Astrocyte (in vitro differentiated cells and primary cell): Measurements from ENCODE around the gene TEF. TPM values are rescaled to one million over a fixed set of nuclear protein-coding genes. Genes with fewer than 3 reads are reported as not detected.

ENCODE experiments used
- DNase-seq: peaks from one replicate; pipeline ENCODE4 v3.0.0-alpha.2; 2010; ENCODE audit warnings: low read depth
- FAIRE-seq: peaks from 2 replicates; lab custom pipeline; 2011; peaks lifted over from hg19 to GRCh38; lab: Jason Lieb, UNC
- H2AFZ ChIP-seq: 2 replicates; pipeline ENCODE4 v1.6.0; 2012; ENCODE audit warnings: low read depth, low read length, inconsistent platforms
- H3K27ac ChIP-seq: 2 replicates; pipeline ENCODE4 v1.5.1; 2011; ENCODE audit warnings: low read depth, low read length, inconsistent platforms
- H3K27me3 ChIP-seq: 2 replicates; pipeline ENCODE4 v1.6.0; 2011; ENCODE audit warnings: low read length, inconsistent platforms; ENCODE audit not compliant: insufficient read depth
- H3K36me3 ChIP-seq: 2 replicates; pipeline ENCODE4 v1.5.1; 2011; ENCODE audit warnings: low read length, inconsistent platforms; ENCODE audit not compliant: insufficient read depth
- H3K4me1 ChIP-seq: 2 replicates; pipeline ENCODE4 v1.5.1; 2011; ENCODE audit warnings: low read length, inconsistent platforms; ENCODE audit not compliant: insufficient read depth
- H3K4me2 ChIP-seq: 2 replicates; pipeline ENCODE4 v1.6.0; 2012; ENCODE audit warnings: low read length, inconsistent platforms
- H3K4me3 ChIP-seq: 2 replicates; pipeline ENCODE4 v1.5.1; 2011; ENCODE audit warnings: low read depth, mild to moderate bottlenecking, low read length, inconsistent platforms; ENCODE audit not compliant: insufficient read depth
- H3K79me2 ChIP-seq: 2 replicates; pipeline ENCODE4 v1.6.0; 2012; ENCODE audit warnings: mild to moderate bottlenecking, low read length, inconsistent platforms; ENCODE audit not compliant: insufficient read depth
- H3K9ac ChIP-seq: 2 replicates; pipeline ENCODE4 v1.6.0; 2012; ENCODE audit warnings: mild to moderate bottlenecking, low read length, inconsistent platforms
- H3K9me3 ChIP-seq: 2 replicates; pipeline ENCODE4 v1.5.1; 2012; ENCODE audit warnings: low read depth, mild to moderate bottlenecking, low read length, inconsistent platforms; ENCODE audit not compliant: insufficient read depth
- H4K20me1 ChIP-seq: 2 replicates; pipeline ENCODE4 v1.6.0; 2012; ENCODE audit warnings: low read length, inconsistent platforms; ENCODE audit not compliant: insufficient read depth
- H3K27ac Mint-ChIP-seq: one replicate; pipeline ENCODE4 v1.8.0; 2021; ENCODE audit warnings: mild to moderate bottlenecking, mixed read lengths; ENCODE audit not compliant: unreplicated experiment
- H3K27me3 Mint-ChIP-seq: one replicate; pipeline ENCODE4 v1.8.0; 2021; ENCODE audit warnings: low read depth, mixed read lengths; ENCODE audit not compliant: unreplicated experiment
- H3K36me3 Mint-ChIP-seq: one replicate; pipeline ENCODE4 v1.8.0; 2021; ENCODE audit warnings: low read depth, mixed read lengths; ENCODE audit not compliant: unreplicated experiment
- H3K4me1 Mint-ChIP-seq: one replicate; pipeline ENCODE4 v1.8.0; 2021; ENCODE audit warnings: low read depth, mixed read lengths; ENCODE audit not compliant: unreplicated experiment
- H3K4me3 Mint-ChIP-seq: one replicate; pipeline ENCODE4 v1.8.0; 2021; ENCODE audit warnings: mild to moderate bottlenecking, moderate library complexity, mixed read lengths; ENCODE audit not compliant: unreplicated experiment
- H3K9me3 Mint-ChIP-seq: one replicate; pipeline ENCODE4 v1.8.0; 2021; ENCODE audit warnings: mild to moderate bottlenecking, mixed read lengths; ENCODE audit not compliant: unreplicated experiment
- CTCF ChIP-seq: IDR thresholded peaks from 2 replicates; pipeline ENCODE4 v1.5.1; 2011; ENCODE audit warnings: low read depth, mild to moderate bottlenecking, inconsistent platforms, low read length, moderate library complexity; ENCODE audit not compliant: insufficient read depth
- EZH2 ChIP-seq: IDR thresholded peaks from 2 replicates; pipeline ENCODE4 v1.6.1; 2012; ENCODE audit warnings: mild to moderate bottlenecking, low read length, inconsistent platforms; ENCODE audit not compliant: insufficient read depth
- total RNA-seq: library from RNA; stranded (reverse); gene quantifications from 2 replicates; pipeline ENCODE4 v1.2.1, GENCODE V29; 2021

Gene TEF
- total RNA-seq, 1 donor from 2014 or later = 6.3 TPM

GRCh38 chr22:41333806-41334205, 47.9 kb upstream of the TEF start:
- no peak overlapping the region for H3K27ac Mint-ChIP-seq
- FAIRE-seq (no peak), DNase-seq (no peak)
- peaks cover 17% of the 10 kb centered on the region for H3K36me3 ChIP-seq
- H3K36me3 Mint-ChIP-seq = peaks cover 17% of the 10 kb centered on the region
- no peaks in the 10 kb centered on the region for H3K9me3 Mint-ChIP-seq
- H3K27me3 Mint-ChIP-seq = no peaks in the 10 kb centered on the region
- H4K20me1 ChIP-seq = peaks cover 4% of the 10 kb centered on the region
- H2AFZ ChIP-seq = no peak overlapping the region
- no peak overlapping the region for H3K4me2 ChIP-seq
- H3K4me1 Mint-ChIP-seq = no peaks in the 10 kb centered on the region
- H3K4me3 ChIP-seq = no peak overlapping the region
- H3K4me3 Mint-ChIP-seq = no peak overlapping the region
- H3K27me3 ChIP-seq = no peaks in the 10 kb centered on the region
- no peaks in the 10 kb centered on the region for H3K79me2 ChIP-seq
- no peak overlapping the region for H3K27ac ChIP-seq
- no peaks in the 10 kb centered on the region for H3K9me3 ChIP-seq
- no peak for TF ChIP-seq CTCF
- TF ChIP-seq EZH2 = no peak
- no peaks in the 10 kb centered on the region for H3K4me1 ChIP-seq
- H3K9ac ChIP-seq = no peak overlapping the region

- Mint-ChIP-seq H3K27ac (no peak overlapping the region), H3K36me3 (peaks cover 17% of the 10 kb centered on the region), H3K4me1 (no peaks in the 10 kb centered on the region), H3K27me3 (no peaks in the 10 kb centered on the region), H3K4me3 (no peak overlapping the region), H3K9me3 (no peaks in the 10 kb centered on the region)
- peaks cover 4% of the 10 kb centered on the region for H4K20me1 ChIP-seq
- no peak overlapping the region for H2AFZ ChIP-seq
- no peak overlapping the region for H3K27ac ChIP-seq
- no peak for DNase-seq
- H3K4me2 ChIP-seq = no peak overlapping the region
- H3K36me3 ChIP-seq = peaks cover 17% of the 10 kb centered on the region
- no peak overlapping the region for H3K9ac ChIP-seq
- H3K4me3 ChIP-seq = no peak overlapping the region
- no peak for FAIRE-seq
- no peaks in the 10 kb centered on the region for H3K9me3 ChIP-seq
- no peaks in the 10 kb centered on the region for H3K79me2 ChIP-seq
- no peaks in the 10 kb centered on the region for H3K27me3 ChIP-seq
- TF ChIP-seq CTCF (no peak), EZH2 (no peak)
- no peaks in the 10 kb centered on the region for H3K4me1 ChIP-seq
These were observed 47.5 kb upstream of the TEF start for GRCh38 chr22:41334215-41334614.

GRCh38 chr22:41334951-41335635, 46.6 kb upstream of the TEF start:
- Histone ChIP-seq H3K79me2 (no peaks in the 10 kb centered on the region), H2AFZ (no peak overlapping the region), H3K4me3 (no peak overlapping the region), H3K36me3 (peaks cover 15% of the 10 kb centered on the region), H3K27me3 (no peaks in the 10 kb centered on the region), H4K20me1 (peaks cover 4% of the 10 kb centered on the region), H3K9ac (no peak overlapping the region), H3K9me3 (no peaks in the 10 kb centered on the region), H3K4me2 (no peak overlapping the region), H3K4me1 (no peaks in the 10 kb centered on the region), H3K27ac (no peak overlapping the region)
- no peak overlapping the region for H3K27ac Mint-ChIP-seq
- FAIRE-seq = no peak
- H3K9me3 Mint-ChIP-seq = no peaks in the 10 kb centered on the region
- H3K27me3 Mint-ChIP-seq = no peaks in the 10 kb centered on the region
- no peak for DNase-seq
- H3K36me3 Mint-ChIP-seq = peaks cover 17% of the 10 kb centered on the region
- H3K4me3 Mint-ChIP-seq = no peak overlapping the region
- H3K4me1 Mint-ChIP-seq = no peaks in the 10 kb centered on the region
- TF ChIP-seq CTCF (no peak), EZH2 (no peak)
